HepG2 (cell line): Measurements from ENCODE around the gene LUZP2. TPM values are rescaled to one million over a fixed set of nuclear protein-coding genes. Genes with fewer than 3 reads are reported as not detected.

ENCODE experiments used
- ATAC-seq: fragments of 200-7000 bp; cut with Tn5 transposase; 3 replicates; pipeline ENCODE4 v1.9.1; 2020; ENCODE audit warnings: mild to moderate bottlenecking, moderate library complexity
- BruUV-seq: library from RNA; stranded (reverse); fragments of 400-500 nt; replicated peaks from 2 replicates; lab custom pipeline; 2021; lab: Mats Ljungman, UMichigan
- CTCF ChIA-PET: fragments of 300-600 bp; formaldehyde crosslinking; extraction: SDS; loops from one replicate; lab custom pipeline; 2021; ENCODE audit warnings: low total read pairs, inconsistent platforms, low intra/inter-chr PET ratio; lab: Yijun Ruan, JAX
- POLR2A ChIA-PET: fragments of 350-600 bp; sonication (Branson Sonifier 250); formaldehyde crosslinking; loops from one replicate; lab custom pipeline; 2020; ENCODE audit warnings: antibody characterized with exemption, inconsistent platforms; lab: Yijun Ruan, JAX
- DNase-seq: peaks from one replicate; pipeline ENCODE4 v3.0.0-alpha.2; 2015; ENCODE audit warnings: low spot score
- FAIRE-seq: peaks from 3 replicates; lab custom pipeline; 2011; peaks lifted over from hg19 to GRCh38; lab: Jason Lieb, UNC
- H2AFZ ChIP-seq: one replicate; pipeline ENCODE4 v1.6.1; 2011; ENCODE audit warnings: low read length, inconsistent platforms
- H3K27ac ChIP-seq: fragments of 300-600 bp; 3 replicates; pipeline ENCODE4 v1.8.0; 2011; ENCODE audit warnings: mixed run types, mild to moderate bottlenecking, mixed read lengths, low read length, inconsistent platforms; ENCODE audit not compliant: insufficient read depth; ENCODE audit errors: extremely low read length
- H3K27me3 ChIP-seq, 2 experiments: fragments of 200-600 bp in 1 of 2; 2 replicates in 1 of 2; 3 replicates in 1 of 2; pipeline versions ENCODE4 v1.6.0 to v1.8.0; 2011; ENCODE audit warnings: low read length in 2 of 2, mild to moderate bottlenecking in 2 of 2, moderate library complexity in 2 of 2, inconsistent platforms in 1 of 2; ENCODE audit not compliant: insufficient read depth in 2 of 2, control insufficient read depth in 1 of 2
- H3K36me3 ChIP-seq, 2 experiments: fragments of 200-600 bp in 1 of 2; replicated peaks in 1 of 2; 2 replicates in 1 of 2; 3 replicates in 1 of 2; pipeline versions ENCODE4 v1.5.1 to v1.8.0; 2011; ENCODE audit warnings: low read length in 2 of 2, inconsistent platforms in 1 of 2; ENCODE audit not compliant: insufficient read depth in 2 of 2, control insufficient read depth in 1 of 2
- H3K4me1 ChIP-seq: 2 replicates; pipeline ENCODE4 v1.5.1; 2012; ENCODE audit warnings: low read length, inconsistent platforms; ENCODE audit not compliant: insufficient read depth
- H3K4me2 ChIP-seq: 2 replicates; pipeline ENCODE4 v1.6.0; 2011; ENCODE audit warnings: low read depth, low read length, inconsistent platforms
- H3K4me3 ChIP-seq, 3 experiments: fragments of 200-600 bp in 1 of 3; sonication (generic), shearing (Covaris generic) in 1 of 3; replicated peaks in 1 of 3; 2 replicates each; pipeline ENCODE4 v1.5.1; 2011 to 2016; ENCODE audit warnings: low read length in 3 of 3, inconsistent platforms in 2 of 3, low read depth in 2 of 3, mild to moderate bottlenecking in 2 of 3, control low read depth in 1 of 3, mixed read lengths in 1 of 3; ENCODE audit not compliant: insufficient read depth in 1 of 3
- H3K79me2 ChIP-seq: one replicate; pipeline ENCODE4 v1.6.1; 2011; ENCODE audit warnings: low read length, inconsistent platforms; ENCODE audit not compliant: insufficient read depth
- H3K9ac ChIP-seq: 2 replicates; pipeline ENCODE4 v1.6.0; 2011; ENCODE audit warnings: mild to moderate bottlenecking, low read depth, low read length, inconsistent platforms; ENCODE audit not compliant: insufficient read depth
- H3K9me3 ChIP-seq: 2 replicates; pipeline ENCODE4 v1.5.1; 2012; ENCODE audit warnings: mild to moderate bottlenecking, low read length
- H4K20me1 ChIP-seq: 2 replicates; pipeline ENCODE4 v1.6.0; 2011; ENCODE audit warnings: inconsistent platforms, mild to moderate bottlenecking, low read length, moderate library complexity; ENCODE audit not compliant: insufficient read depth
- SCMH1 ChIP-seq: sonication (generic); formaldehyde crosslinking; IDR thresholded peaks from 2 replicates; pipeline ENCODE4 v1.9.0; 2021; ENCODE audit warnings: missing genetic modification reagents, mild to moderate bottlenecking, borderline replicate concordance
- TFDP2 ChIP-seq: sonication (generic); formaldehyde crosslinking; IDR thresholded peaks from 2 replicates; pipeline ENCODE4 v1.4.0; 2020; ENCODE audit warnings: missing genetic modification reagents
- ZBTB40 ChIP-seq, 2 experiments: fragments of 450-650 bp in 1 of 2; sonication (generic) in 1 of 2; formaldehyde crosslinking in 1 of 2; IDR thresholded peaks; 2 replicates each; pipeline versions ENCODE4 v1.6.1 to v1.8.0; 2016 to 2022; ENCODE audit warnings: antibody characterized with exemption in 1 of 2, mild to moderate bottlenecking in 1 of 2, missing genetic modification reagents in 1 of 2
- ZNF143 ChIP-seq: sonication (generic); formaldehyde crosslinking; IDR thresholded peaks from 2 replicates; pipeline ENCODE4 v1.4.0; 2020; ENCODE audit warnings: missing genetic modification reagents
- in situ Hi-C: cut with HindIII; loops from 2 replicates; pipeline ENCODE4 v1.10.0; 2017; ENCODE audit warnings: low pct_unique_long_range_greater_than_20kb; ENCODE audit not compliant: extremely low pct_ligation_motif_present
- intact Hi-C: fragments of 100-400 bp; cut with micrococcal nuclease; formaldehyde crosslinking; loops from one replicate; pipeline ENCODE4 v1.10.0; 2022; ENCODE audit not compliant: unreplicated experiment
- polyA plus RNA-seq, 8 experiments: library from polyadenylated mRNA; depleted of rRNA in 3 of 8; stranded (reverse) in 7 of 8; unstranded in 1 of 8; fragments of >200 nt; fragmentation: Illumina TruSeq in 4 of 8; extraction: Trizol in 4 of 8; gene quantifications; 2 replicates each; pipeline versions ENCODE4 v1.2.1 to v1.2.3, GENCODE V29; 2011 to 2016; ENCODE audit warnings: low read depth in 4 of 8, missing spikeins in 1 of 8, mixed read lengths in 1 of 8; ENCODE audit not compliant: insufficient read depth in 1 of 8
- total RNA-seq, 5 experiments: library from RNA; depleted of rRNA; stranded (reverse); fragments of >200 nt; fragmentation: Illumina TruSeq; extraction: Trizol; gene quantifications; 2 replicates each; pipeline ENCODE4 v1.2.3, GENCODE V29; 2016; ENCODE audit warnings: low read depth in 1 of 5

Gene LUZP2
- total and polyA plus RNA-seq, 2 of the 13 experiments (the other 11 are each of a cell fraction or from before 2014, with no cell fraction given) = not detected

- in situ Hi-C loops = no loop called here
- Histone ChIP-seq H3K4me3 (no peak overlapping the region), H3K27ac (no peak overlapping the region), H3K36me3 (no peaks in the 10 kb centered on the region), H4K20me1 (no peaks in the 10 kb centered on the region), H3K4me2 (no peak overlapping the region), H3K27me3 (no peaks in the 10 kb centered on the region), H3K79me2 (no peaks in the 10 kb centered on the region), H3K4me1 (no peaks in the 10 kb centered on the region), H2AFZ (no peak overlapping the region), H3K9me3 (no peaks in the 10 kb centered on the region), H3K9ac (no peak overlapping the region)
- no TSS peak for BruUV-seq
- ATAC-seq (no peak), DNase-seq (no peak), FAIRE-seq (no peak)
- ChIA-PET CTCF (no interaction called here), POLR2A (no interaction called here)
- TF ChIP-seq ZBTB40 (IDR thresholded peaks at IDR 0.05) (no peak), ZBTB40 (CRISPR knock-in tag; IDR thresholded peaks at IDR 0.05) (no peak), TFDP2 (CRISPR knock-in tag) (no peak), ZNF143 (CRISPR knock-in tag) (no peak), SCMH1 (no peak)
- intact Hi-C loops = no loop called here
Observed at GRCh38 chr11:24559315-24559714, 62.5 kb downstream of the LUZP2 start.
